HepG2 (cell line): ENCODE data around the gene HAPLN2. TPM values are rescaled to one million over a fixed set of nuclear protein-coding genes. Genes with fewer than 3 reads are reported as not detected.

Source experiments
- CCDC6 ChIP-seq: sonication (generic); formaldehyde crosslinking; IDR thresholded peaks from 2 replicates; pipeline ENCODE4 v1.8.1; 2022; ENCODE audit warnings: mild to moderate bottlenecking, missing genetic modification reagents, moderate library complexity
- DPF2 ChIP-seq: sonication (generic); formaldehyde crosslinking; IDR thresholded peaks from 2 replicates; pipeline ENCODE4 v1.4.0; 2020; ENCODE audit warnings: mild to moderate bottlenecking, low read depth, missing genetic modification reagents, borderline replicate concordance
- GABPA ChIP-seq, 2 experiments: IDR thresholded peaks; 2 replicates each; pipeline ENCODE4 v1.6.1; 2011 to 2016; ENCODE audit warnings: low read depth in 2 of 2, low read length in 1 of 2, missing biosample characterization in 1 of 2, missing genetic modification characterization in 1 of 2
- GLMP ChIP-seq: sonication (generic); formaldehyde crosslinking; IDR thresholded peaks from 2 replicates; pipeline ENCODE4 v1.9.0; 2021; ENCODE audit warnings: missing genetic modification reagents, mild to moderate bottlenecking, borderline replicate concordance
- HMG20B ChIP-seq: conservative IDR thresholded peaks from 2 replicates; pipeline ENCODE4 v1.6.1; 2016; ENCODE audit warnings: missing genetic modification reagents, missing compliant biosample characterization
- KAT7 ChIP-seq: IDR thresholded peaks from 2 replicates; pipeline ENCODE4 v1.6.1; 2018; ENCODE audit warnings: borderline replicate concordance, missing compliant biosample characterization
- KLF11 ChIP-seq: IDR thresholded peaks from 2 replicates; pipeline ENCODE4 v1.6.1; 2016; ENCODE audit warnings: missing compliant biosample characterization
- NCOR1 ChIP-seq: fragments of 200-600 bp; sonication (generic); IDR thresholded peaks from 2 replicates; pipeline ENCODE4 v1.7.0; 2017; ENCODE audit warnings: antibody characterized with exemption, low read length, borderline replicate concordance
- RCOR2 ChIP-seq: IDR thresholded peaks from 2 replicates; pipeline ENCODE4 v1.6.1; 2016; ENCODE audit warnings: missing biosample characterization, missing genetic modification reagents
- RELA ChIP-seq: sonication (generic); formaldehyde crosslinking; IDR thresholded peaks from 2 replicates; pipeline ENCODE4 v1.4.0; 2020; ENCODE audit warnings: missing genetic modification reagents
- SAFB2 ChIP-seq: sonication (generic); formaldehyde crosslinking; IDR thresholded peaks from 2 replicates; pipeline ENCODE4 v1.5.1; 2020; ENCODE audit warnings: missing genetic modification reagents, low read depth, mild to moderate bottlenecking, borderline replicate concordance
- STAG1 ChIP-seq: sonication (generic); formaldehyde crosslinking; IDR thresholded peaks from 2 replicates; pipeline ENCODE4 v1.4.0; 2020; ENCODE audit warnings: missing genetic modification reagents
- ZBTB40 ChIP-seq, 2 experiments: fragments of 450-650 bp in 1 of 2; sonication (generic) in 1 of 2; formaldehyde crosslinking in 1 of 2; IDR thresholded peaks; 2 replicates each; pipeline versions ENCODE4 v1.6.1 to v1.8.0; 2016 to 2022; ENCODE audit warnings: antibody characterized with exemption in 1 of 2, mild to moderate bottlenecking in 1 of 2, missing genetic modification reagents in 1 of 2
- ZNF574 ChIP-seq: sonication (generic); formaldehyde crosslinking; IDR thresholded peaks from 2 replicates; pipeline ENCODE4 v1.4.0; 2020; ENCODE audit warnings: missing genetic modification reagents
- ZNF776 ChIP-seq: sonication (generic); formaldehyde crosslinking; IDR thresholded peaks from 2 replicates; pipeline ENCODE4 v1.4.0; 2020; ENCODE audit warnings: mild to moderate bottlenecking, missing genetic modification reagents
- ZNF781 ChIP-seq: sonication (generic); formaldehyde crosslinking; IDR thresholded peaks from 2 replicates; pipeline ENCODE4 v1.5.1; 2020; ENCODE audit warnings: borderline replicate concordance, mild to moderate bottlenecking, missing genetic modification reagents; ENCODE audit errors: not compliant biosample characterization
- polyA plus RNA-seq, 8 experiments: library from polyadenylated mRNA; depleted of rRNA in 3 of 8; stranded (reverse) in 7 of 8; unstranded in 1 of 8; fragments of >200 nt; fragmentation: Illumina TruSeq in 4 of 8; extraction: Trizol in 4 of 8; gene quantifications; 2 replicates each; pipeline versions ENCODE4 v1.2.1 to v1.2.3, GENCODE V29; 2011 to 2016; ENCODE audit warnings: low read depth in 4 of 8, missing spikeins in 1 of 8, mixed read lengths in 1 of 8; ENCODE audit not compliant: insufficient read depth in 1 of 8
- total RNA-seq, 5 experiments: library from RNA; depleted of rRNA; stranded (reverse); fragments of >200 nt; fragmentation: Illumina TruSeq; extraction: Trizol; gene quantifications; 2 replicates each; pipeline ENCODE4 v1.2.3, GENCODE V29; 2016; ENCODE audit warnings: low read depth in 1 of 5

Gene HAPLN2
- total and polyA plus RNA-seq, 2 of the 13 experiments (the other 11 are each of a cell fraction or from before 2014, with no cell fraction given) = not detected

GRCh38 chr1:156591432-156592157, 27.6 kb upstream of the HAPLN2 start, which contains the start of gene NAXE (continued):
- no peak for TF ChIP-seq ZBTB40 (IDR thresholded peaks at IDR 0.05)
- 0 out of 2 replicates have a peak, but pooled peaks have one; percentile 19 for TF ChIP-seq ZBTB40 (CRISPR knock-in tag; IDR thresholded peaks at IDR 0.05)
- no peak for TF ChIP-seq STAG1 (CRISPR knock-in tag)
- no peak for TF ChIP-seq DPF2 (CRISPR knock-in tag)
- TF ChIP-seq CCDC6 (CRISPR knock-in tag) = 0 out of 2 replicates have a peak, but pooled peaks have one; percentile 50
- TF ChIP-seq ZNF781 (CRISPR knock-in tag) = no peak
- no peak for TF ChIP-seq SAFB2
- no peak for TF ChIP-seq KAT7 (CRISPR knock-in tag)
- TF ChIP-seq HMG20B = no peak
- TF ChIP-seq GABPA (IDR thresholded peaks at IDR 0.05; ENCODE audit: low read depth, low read length) = peak; percentile 25; the same call in 1 of the 2 replicates
- peak; percentile 67 for TF ChIP-seq GABPA (CRISPR knock-in tag; IDR thresholded peaks at IDR 0.05; ENCODE audit: low read depth)
- TF ChIP-seq ZNF574 (CRISPR knock-in tag) = peak; percentile 82
- TF ChIP-seq KLF11 (CRISPR knock-in tag) = no peak
- no peak for TF ChIP-seq NCOR1
- no peak for TF ChIP-seq RELA (CRISPR knock-in tag)
- no peak for TF ChIP-seq RCOR2
- TF ChIP-seq ZNF776 (CRISPR knock-in tag) = peak; percentile 89; the same call in 1 of the 2 replicates
- TF ChIP-seq GLMP = no peak
